Measurements from ENCODE around the gene KLK11. TPM values are rescaled to one million over a fixed set of nuclear protein-coding genes. Genes with fewer than 3 reads are reported as not detected.

KLK11 gene
- total and polyA plus RNA-seq, 2 experiments from 2014 or later = not detected

- no peak overlapping the region for H3K9ac ChIP-seq
- H3K27me3 ChIP-seq (replicated peaks; ENCODE audit: insufficient read depth) = peaks cover 14% of the 10 kb centered on the region
- DNase-seq = no peak
- H4K20me1 ChIP-seq (ENCODE audit: insufficient read depth) = no peaks in the 10 kb centered on the region
- in situ Hi-C loops (cut with MboI) = no loop called here
- H3K79me2 ChIP-seq (ENCODE audit: insufficient read depth) = no peaks in the 10 kb centered on the region
- H3K9me3 ChIP-seq (ENCODE audit: low read depth) = no peaks in the 10 kb centered on the region
- H3K4me3 ChIP-seq = no peak overlapping the region
- H3K36me3 ChIP-seq (ENCODE audit: low read depth) = no peaks in the 10 kb centered on the region
- TF ChIP-seq EZH2phosphoT487 (IDR thresholded peaks at IDR 0.05; ENCODE audit: insufficient read depth, low read depth) (no peak), EZH2 (IDR thresholded peaks at IDR 0.05; ENCODE audit: insufficient read depth, poor library complexity, severe bottlenecking) (no peak)
- no peak overlapping the region for H3K4me2 ChIP-seq (ENCODE audit: unreplicated experiment)
- H3F3A ChIP-seq (ENCODE audit: insufficient read depth) = no peaks in the 10 kb centered on the region
- no peaks in the 10 kb centered on the region for H3K4me1 ChIP-seq (ENCODE audit: insufficient read depth)
- 18 to 19% methylated on average over 12 to 14 of the region's 14 CpGs for whole genome bisulfite sequencing, 2 experiments (ENCODE audit: low coverage in 1 of 2, low lambda C conversion rate in 2 of 2, missing lambda C conversion rate in 2 of 2)
- no peak overlapping the region for H2AFZ ChIP-seq
- H3K27ac ChIP-seq = no peak overlapping the region
- H3K9me2 ChIP-seq (ENCODE audit: insufficient read depth) = no peaks in the 10 kb centered on the region
Measured at GRCh38 chr19:51027126-51027806, 850 bp upstream of the KLK11 start.

- H3K27ac ChIP-seq = no peak overlapping the region
- 28 to 30% methylated on average over 18 of the region's 18 CpGs for WGBS, 2 experiments (ENCODE audit: low coverage in 1 of 2, low lambda C conversion rate in 2 of 2, missing lambda C conversion rate in 2 of 2)
- H3K4me2 ChIP-seq (ENCODE audit: unreplicated experiment) = no peak overlapping the region
- TF ChIP-seq EZH2 (IDR thresholded peaks at IDR 0.05; ENCODE audit: insufficient read depth, poor library complexity, severe bottlenecking) (no peak), EZH2phosphoT487 (IDR thresholded peaks at IDR 0.05; ENCODE audit: insufficient read depth, low read depth) (no peak)
- no peaks in the 10 kb centered on the region for H3K4me1 ChIP-seq (ENCODE audit: insufficient read depth)
- H3K9ac ChIP-seq = no peak overlapping the region
- H3K27me3 ChIP-seq (replicated peaks; ENCODE audit: insufficient read depth) = peaks cover 19% of the 10 kb centered on the region
- no peaks in the 10 kb centered on the region for H3K9me2 ChIP-seq (ENCODE audit: insufficient read depth)
- H3K4me3 ChIP-seq = no peak overlapping the region
- in situ Hi-C loops (cut with MboI) = no loop called here
- H3F3A ChIP-seq (ENCODE audit: insufficient read depth) = 0 out of 2 replicates have a peak, but pooled peaks cover 3% of the 10 kb centered on the region
- no peaks in the 10 kb centered on the region for H3K36me3 ChIP-seq (ENCODE audit: low read depth)
- H4K20me1 ChIP-seq (ENCODE audit: insufficient read depth) = no peaks in the 10 kb centered on the region
- H2AFZ ChIP-seq = no peak overlapping the region
- DNase-seq = no peak
- no peaks in the 10 kb centered on the region for H3K79me2 ChIP-seq (ENCODE audit: insufficient read depth)
- H3K9me3 ChIP-seq (ENCODE audit: low read depth) = no peaks in the 10 kb centered on the region
Measured at GRCh38 chr19:51025809-51026553, 435 bp downstream of the KLK11 start.

GRCh38 chr19:51025401-51025800 lies 1.0 kb downstream of the KLK11 start:
- no peak for DNase-seq
- H3K27me3 ChIP-seq (replicated peaks; ENCODE audit: insufficient read depth) = peaks cover 19% of the 10 kb centered on the region
- 0 out of 2 replicates have a peak, but pooled peaks cover 6% of the 10 kb centered on the region for H3F3A ChIP-seq (ENCODE audit: insufficient read depth)
- no peak overlapping the region for H3K27ac ChIP-seq
- in situ Hi-C loops (cut with MboI) = no loop called here
- no peaks in the 10 kb centered on the region for H3K9me2 ChIP-seq (ENCODE audit: insufficient read depth)
- TF ChIP-seq EZH2 (IDR thresholded peaks at IDR 0.05; ENCODE audit: insufficient read depth, poor library complexity, severe bottlenecking) = no peak
- TF ChIP-seq EZH2phosphoT487 (IDR thresholded peaks at IDR 0.05; ENCODE audit: insufficient read depth, low read depth) = no peak
- H3K4me1 ChIP-seq (ENCODE audit: insufficient read depth) = no peaks in the 10 kb centered on the region
- H3K79me2 ChIP-seq (ENCODE audit: insufficient read depth) = no peaks in the 10 kb centered on the region
- no peaks in the 10 kb centered on the region for H3K36me3 ChIP-seq (ENCODE audit: low read depth)
- 23 to 38% methylated on average over 6 of the region's 6 CpGs for WGBS, 2 experiments (ENCODE audit: low coverage in 1 of 2, low lambda C conversion rate in 2 of 2, missing lambda C conversion rate in 2 of 2)
- H2AFZ ChIP-seq = no peak overlapping the region
- no peaks in the 10 kb centered on the region for H4K20me1 ChIP-seq (ENCODE audit: insufficient read depth)
- H3K9me3 ChIP-seq (ENCODE audit: low read depth) = no peaks in the 10 kb centered on the region
- no peak overlapping the region for H3K9ac ChIP-seq
- H3K4me3 ChIP-seq = no peak overlapping the region
- no peak overlapping the region for H3K4me2 ChIP-seq (ENCODE audit: unreplicated experiment)

GRCh38 chr19:51024924-51025323 lies 1.5 kb downstream of the KLK11 start:
- no peaks in the 10 kb centered on the region for H3K9me3 ChIP-seq (ENCODE audit: low read depth)
- H3K79me2 ChIP-seq (ENCODE audit: insufficient read depth) = no peaks in the 10 kb centered on the region
- no peak for TF ChIP-seq EZH2phosphoT487 (IDR thresholded peaks at IDR 0.05; ENCODE audit: insufficient read depth, low read depth)
- no peak overlapping the region for H3K4me3 ChIP-seq
- H3K36me3 ChIP-seq (ENCODE audit: low read depth) = no peaks in the 10 kb centered on the region
- no peaks in the 10 kb centered on the region for H3K4me1 ChIP-seq (ENCODE audit: insufficient read depth)
- peaks cover 19% of the 10 kb centered on the region for H3K27me3 ChIP-seq (replicated peaks; ENCODE audit: insufficient read depth)
- H3K27ac ChIP-seq = no peak overlapping the region
- no peaks in the 10 kb centered on the region for H3K9me2 ChIP-seq (ENCODE audit: insufficient read depth)
- H3K9ac ChIP-seq = no peak overlapping the region
- WGBS, 2 experiments (ENCODE audit: low coverage in 1 of 2, low lambda C conversion rate in 2 of 2, missing lambda C conversion rate in 2 of 2) = 30 to 37% methylated on average over 5 of the region's 5 CpGs
- 0 out of 2 replicates have a peak, but pooled peaks cover 6% of the 10 kb centered on the region for H3F3A ChIP-seq (ENCODE audit: insufficient read depth)
- DNase-seq = no peak
- H3K4me2 ChIP-seq (ENCODE audit: unreplicated experiment) = no peak overlapping the region
- no peak overlapping the region for H2AFZ ChIP-seq
- no peaks in the 10 kb centered on the region for H4K20me1 ChIP-seq (ENCODE audit: insufficient read depth)
- in situ Hi-C loops (cut with MboI) = no loop called here
